GM23338 (cell line): ENCODE results near the gene B4GAT1.
"Not testable (repeated sequence)": the region's sequence is repeated elsewhere in the genome, so short reads cannot be mapped to it uniquely, and the experiment has no call there.

Source experiments
- CREB1 ChIP-seq: fragments of 250-450 bp; sonication (Bioruptor Pico); IDR thresholded peaks from 2 replicates; pipeline ENCODE4 v1.5.0; 2020; ENCODE audit warnings: low read depth, mild to moderate bottlenecking, moderate library complexity
- CTCF ChIP-seq, 2 experiments: fragments of 200-600 bp in 1 of 2; sonication (generic) in 1 of 2; conservative IDR thresholded peaks; 2 replicates each; pipeline versions ENCODE4 v1.5.1 to v1.6.1; 2016 to 2017; ENCODE audit warnings: antibody characterized with exemption in 2 of 2, low read depth in 2 of 2, mild to moderate bottlenecking in 2 of 2, moderate library complexity in 1 of 2
- EZH2 ChIP-seq: fragments of 200-600 bp; sonication (generic); IDR thresholded peaks from one replicate; pipeline ENCODE4 v1.8.0; 2017; ENCODE audit warnings: antibody characterized with exemption, mild to moderate bottlenecking, low read depth; ENCODE audit not compliant: unreplicated experiment
- EZH2phosphoT487 ChIP-seq: fragments of 200-600 bp; sonication (generic); IDR thresholded peaks from one replicate; pipeline ENCODE4 v1.8.1; 2018; ENCODE audit warnings: antibody characterized with exemption; ENCODE audit not compliant: unreplicated experiment
- JUNB ChIP-seq: IDR thresholded peaks from one replicate; pipeline ENCODE4 v1.6.1; 2016; ENCODE audit warnings: antibody characterized with exemption; ENCODE audit not compliant: unreplicated experiment
- POLR2AphosphoS5 ChIP-seq: IDR thresholded peaks from 2 replicates; pipeline ENCODE4 v1.6.1; 2016; ENCODE audit warnings: antibody characterized with exemption, low read depth
- ZNF114 ChIP-seq: fragments of 250-450 bp; sonication (Bioruptor Pico); IDR thresholded peaks from 2 replicates; pipeline ENCODE4 v1.5.0; 2020; ENCODE audit warnings: mild to moderate bottlenecking, moderate library complexity
- ZNF331 ChIP-seq: fragments of 250-450 bp; sonication (Bioruptor Pico); IDR thresholded peaks from 2 replicates; pipeline ENCODE4 v1.5.0; 2020; ENCODE audit warnings: low read depth, mild to moderate bottlenecking, moderate library complexity
- TF ChIP-seq, protein P1 (sequence below): IDR thresholded peaks from one replicate; pipeline ENCODE4 v1.6.1; 2018; ENCODE audit warnings: antibody characterized with exemption; ENCODE audit not compliant: unreplicated experiment
- TF ChIP-seq, protein P2 (sequence below): fragments of 250-450 bp; sonication (Bioruptor Pico); IDR thresholded peaks from 2 replicates; pipeline ENCODE4 v1.5.0; 2020; ENCODE audit warnings: mild to moderate bottlenecking, moderate library complexity
- TF ChIP-seq, protein P3 (sequence below): IDR thresholded peaks from 2 replicates; pipeline ENCODE4 v1.6.1; 2016; ENCODE audit warnings: antibody characterized with exemption

DNA sequence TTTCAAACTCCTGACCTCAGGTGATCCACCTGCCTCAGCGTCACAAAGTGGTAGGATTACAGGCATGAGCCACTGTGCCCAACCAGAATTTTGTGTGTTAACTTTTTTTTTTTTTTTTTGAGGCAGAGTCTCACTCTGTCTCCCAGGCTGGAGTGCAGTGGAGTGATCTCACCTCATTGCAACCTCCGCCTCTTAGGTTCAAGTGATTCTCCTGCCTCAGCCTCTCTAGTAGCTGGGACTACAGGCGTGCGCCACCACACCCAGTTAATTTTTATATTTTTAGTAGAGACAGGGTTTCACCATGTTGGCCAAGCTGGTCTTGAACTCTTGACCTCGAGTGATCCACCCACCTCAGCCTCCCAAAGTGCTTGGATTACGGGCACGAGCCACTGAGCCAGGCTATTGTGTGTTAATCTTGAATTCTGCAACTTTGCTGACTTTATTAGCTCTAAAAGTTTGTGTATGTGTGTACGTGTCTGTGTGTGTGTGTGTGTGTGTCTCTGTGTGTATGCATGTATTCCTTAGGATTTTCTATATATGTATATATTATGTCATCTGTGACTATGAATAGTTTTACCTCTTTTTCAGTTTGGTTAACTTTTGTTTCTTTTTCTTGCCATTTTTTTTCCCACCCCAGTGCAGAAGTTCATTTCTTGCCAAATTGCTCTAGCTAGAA, 3.3 kb upstream of the B4GAT1 start:
- not testable (repeated sequence) for TF ChIP-seq EZH2; CTCF (conservative IDR thresholded peaks at IDR 0.05; ENCODE audit: low read depth in 2 of 2); EZH2phosphoT487; JUNB; POLR2AphosphoS5; CREB1 (CRISPR knock-in tag); ZNF331 (CRISPR knock-in tag); ZNF114 (CRISPR knock-in tag)
- TF ChIP-seq, protein P1, sequence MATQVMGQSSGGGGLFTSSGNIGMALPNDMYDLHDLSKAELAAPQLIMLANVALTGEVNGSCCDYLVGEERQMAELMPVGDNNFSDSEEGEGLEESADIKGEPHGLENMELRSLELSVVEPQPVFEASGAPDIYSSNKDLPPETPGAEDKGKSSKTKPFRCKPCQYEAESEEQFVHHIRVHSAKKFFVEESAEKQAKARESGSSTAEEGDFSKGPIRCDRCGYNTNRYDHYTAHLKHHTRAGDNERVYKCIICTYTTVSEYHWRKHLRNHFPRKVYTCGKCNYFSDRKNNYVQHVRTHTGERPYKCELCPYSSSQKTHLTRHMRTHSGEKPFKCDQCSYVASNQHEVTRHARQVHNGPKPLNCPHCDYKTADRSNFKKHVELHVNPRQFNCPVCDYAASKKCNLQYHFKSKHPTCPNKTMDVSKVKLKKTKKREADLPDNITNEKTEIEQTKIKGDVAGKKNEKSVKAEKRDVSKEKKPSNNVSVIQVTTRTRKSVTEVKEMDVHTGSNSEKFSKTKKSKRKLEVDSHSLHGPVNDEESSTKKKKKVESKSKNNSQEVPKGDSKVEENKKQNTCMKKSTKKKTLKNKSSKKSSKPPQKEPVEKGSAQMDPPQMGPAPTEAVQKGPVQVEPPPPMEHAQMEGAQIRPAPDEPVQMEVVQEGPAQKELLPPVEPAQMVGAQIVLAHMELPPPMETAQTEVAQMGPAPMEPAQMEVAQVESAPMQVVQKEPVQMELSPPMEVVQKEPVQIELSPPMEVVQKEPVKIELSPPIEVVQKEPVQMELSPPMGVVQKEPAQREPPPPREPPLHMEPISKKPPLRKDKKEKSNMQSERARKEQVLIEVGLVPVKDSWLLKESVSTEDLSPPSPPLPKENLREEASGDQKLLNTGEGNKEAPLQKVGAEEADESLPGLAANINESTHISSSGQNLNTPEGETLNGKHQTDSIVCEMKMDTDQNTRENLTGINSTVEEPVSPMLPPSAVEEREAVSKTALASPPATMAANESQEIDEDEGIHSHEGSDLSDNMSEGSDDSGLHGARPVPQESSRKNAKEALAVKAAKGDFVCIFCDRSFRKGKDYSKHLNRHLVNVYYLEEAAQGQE, result not testable (repeated sequence)
- TF ChIP-seq, protein P2, sequence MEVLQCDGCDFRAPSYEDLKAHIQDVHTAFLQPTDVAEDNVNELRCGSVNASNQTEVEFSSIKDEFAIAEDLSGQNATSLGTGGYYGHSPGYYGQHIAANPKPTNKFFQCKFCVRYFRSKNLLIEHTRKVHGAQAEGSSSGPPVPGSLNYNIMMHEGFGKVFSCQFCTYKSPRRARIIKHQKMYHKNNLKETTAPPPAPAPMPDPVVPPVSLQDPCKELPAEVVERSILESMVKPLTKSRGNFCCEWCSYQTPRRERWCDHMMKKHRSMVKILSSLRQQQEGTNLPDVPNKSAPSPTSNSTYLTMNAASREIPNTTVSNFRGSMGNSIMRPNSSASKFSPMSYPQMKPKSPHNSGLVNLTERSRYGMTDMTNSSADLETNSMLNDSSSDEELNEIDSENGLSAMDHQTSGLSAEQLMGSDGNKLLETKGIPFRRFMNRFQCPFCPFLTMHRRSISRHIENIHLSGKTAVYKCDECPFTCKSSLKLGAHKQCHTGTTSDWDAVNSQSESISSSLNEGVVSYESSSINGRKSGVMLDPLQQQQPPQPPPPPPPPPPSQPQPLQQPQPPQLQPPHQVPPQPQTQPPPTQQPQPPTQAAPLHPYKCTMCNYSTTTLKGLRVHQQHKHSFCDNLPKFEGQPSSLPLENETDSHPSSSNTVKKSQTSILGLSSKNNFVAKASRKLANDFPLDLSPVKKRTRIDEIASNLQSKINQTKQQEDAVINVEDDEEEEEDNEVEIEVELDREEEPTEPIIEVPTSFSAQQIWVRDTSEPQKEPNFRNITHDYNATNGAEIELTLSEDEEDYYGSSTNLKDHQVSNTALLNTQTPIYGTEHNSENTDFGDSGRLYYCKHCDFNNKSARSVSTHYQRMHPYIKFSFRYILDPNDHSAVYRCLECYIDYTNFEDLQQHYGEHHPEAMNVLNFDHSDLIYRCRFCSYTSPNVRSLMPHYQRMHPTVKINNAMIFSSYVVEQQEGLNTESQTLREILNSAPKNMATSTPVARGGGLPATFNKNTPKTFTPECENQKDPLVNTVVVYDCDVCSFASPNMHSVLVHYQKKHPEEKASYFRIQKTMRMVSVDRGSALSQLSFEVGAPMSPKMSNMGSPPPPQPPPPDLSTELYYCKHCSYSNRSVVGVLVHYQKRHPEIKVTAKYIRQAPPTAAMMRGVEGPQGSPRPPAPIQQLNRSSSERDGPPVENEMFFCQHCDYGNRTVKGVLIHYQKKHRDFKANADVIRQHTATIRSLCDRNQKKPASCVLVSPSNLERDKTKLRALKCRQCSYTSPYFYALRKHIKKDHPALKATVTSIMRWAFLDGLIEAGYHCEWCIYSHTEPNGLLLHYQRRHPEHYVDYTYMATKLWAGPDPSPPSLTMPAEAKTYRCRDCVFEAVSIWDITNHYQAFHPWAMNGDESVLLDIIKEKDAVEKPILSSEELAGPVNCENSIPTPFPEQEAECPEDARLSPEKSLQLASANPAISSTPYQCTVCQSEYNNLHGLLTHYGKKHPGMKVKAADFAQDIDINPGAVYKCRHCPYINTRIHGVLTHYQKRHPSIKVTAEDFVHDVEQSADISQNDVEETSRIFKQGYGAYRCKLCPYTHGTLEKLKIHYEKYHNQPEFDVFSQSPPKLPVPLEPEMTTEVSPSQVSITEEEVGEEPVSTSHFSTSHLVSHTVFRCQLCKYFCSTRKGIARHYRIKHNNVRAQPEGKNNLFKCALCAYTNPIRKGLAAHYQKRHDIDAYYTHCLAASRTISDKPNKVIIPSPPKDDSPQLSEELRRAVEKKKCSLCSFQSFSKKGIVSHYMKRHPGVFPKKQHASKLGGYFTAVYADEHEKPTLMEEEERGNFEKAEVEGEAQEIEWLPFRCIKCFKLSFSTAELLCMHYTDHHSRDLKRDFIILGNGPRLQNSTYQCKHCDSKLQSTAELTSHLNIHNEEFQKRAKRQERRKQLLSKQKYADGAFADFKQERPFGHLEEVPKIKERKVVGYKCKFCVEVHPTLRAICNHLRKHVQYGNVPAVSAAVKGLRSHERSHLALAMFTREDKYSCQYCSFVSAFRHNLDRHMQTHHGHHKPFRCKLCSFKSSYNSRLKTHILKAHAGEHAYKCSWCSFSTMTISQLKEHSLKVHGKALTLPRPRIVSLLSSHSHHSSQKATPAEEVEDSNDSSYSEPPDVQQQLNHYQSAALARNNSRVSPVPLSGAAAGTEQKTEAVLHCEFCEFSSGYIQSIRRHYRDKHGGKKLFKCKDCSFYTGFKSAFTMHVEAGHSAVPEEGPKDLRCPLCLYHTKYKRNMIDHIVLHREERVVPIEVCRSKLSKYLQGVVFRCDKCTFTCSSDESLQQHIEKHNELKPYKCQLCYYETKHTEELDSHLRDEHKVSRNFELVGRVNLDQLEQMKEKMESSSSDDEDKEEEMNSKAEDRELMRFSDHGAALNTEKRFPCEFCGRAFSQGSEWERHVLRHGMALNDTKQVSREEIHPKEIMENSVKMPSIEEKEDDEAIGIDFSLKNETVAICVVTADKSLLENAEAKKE (CRISPR knock-in tag), result not testable (repeated sequence)
- TF ChIP-seq, protein P3, sequence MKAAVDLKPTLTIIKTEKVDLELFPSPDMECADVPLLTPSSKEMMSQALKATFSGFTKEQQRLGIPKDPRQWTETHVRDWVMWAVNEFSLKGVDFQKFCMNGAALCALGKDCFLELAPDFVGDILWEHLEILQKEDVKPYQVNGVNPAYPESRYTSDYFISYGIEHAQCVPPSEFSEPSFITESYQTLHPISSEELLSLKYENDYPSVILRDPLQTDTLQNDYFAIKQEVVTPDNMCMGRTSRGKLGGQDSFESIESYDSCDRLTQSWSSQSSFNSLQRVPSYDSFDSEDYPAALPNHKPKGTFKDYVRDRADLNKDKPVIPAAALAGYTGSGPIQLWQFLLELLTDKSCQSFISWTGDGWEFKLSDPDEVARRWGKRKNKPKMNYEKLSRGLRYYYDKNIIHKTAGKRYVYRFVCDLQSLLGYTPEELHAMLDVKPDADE, result not testable (repeated sequence)
